CD4-positive, alpha-beta T cell (primary cell): ENCODE data around the gene SCN4A. TPM values are rescaled to one million over a fixed set of nuclear protein-coding genes. Genes with fewer than 3 reads are reported as not detected.

Source experiments
- ATAC-seq: fragments of 200-7000 bp; cut with Tn5 transposase; one replicate; pipeline ENCODE4 v1.10.0; 2022; ENCODE audit warnings: mild to moderate bottlenecking; ENCODE audit not compliant: poor library complexity
- CTCF ChIA-PET: fragments of 350-600 bp; sonication (Branson Sonifier 250); formaldehyde crosslinking; loops from one replicate; lab custom pipeline; 2021; ENCODE audit warnings: antibody characterized with exemption, inconsistent platforms; lab: Charles Lee
- POLR2A ChIA-PET: fragments of 350-600 bp; sonication (Branson Sonifier 250); formaldehyde crosslinking; loops from one replicate; lab custom pipeline; 2021; ENCODE audit warnings: antibody characterized with exemption, inconsistent platforms; lab: Charles Lee
- DNase-seq, 14 experiments: peaks; one replicate each; pipeline ENCODE4 v3.0.0-alpha.2; 2013 to 2020; ENCODE audit warnings: mixed read lengths in 2 of 14
- H3K27ac ChIP-seq, 2 donors: one replicate each; pipeline versions ENCODE4 v1.5.1 to v1.7.0; 2013; ENCODE audit warnings: low read length in 2 of 2, low read depth in 1 of 2, mild to moderate bottlenecking in 1 of 2
- H3K27me3 ChIP-seq, 2 experiments: 1 replicate in 1 of 2; 2 replicates in 1 of 2; pipeline versions ENCODE4 v1.6.1 to v1.7.0; 2013; ENCODE audit warnings: low read length in 2 of 2, control low read depth in 1 of 2, mild to moderate bottlenecking in 1 of 2, moderate library complexity in 1 of 2; ENCODE audit not compliant: insufficient read depth in 2 of 2, control insufficient read depth in 1 of 2
- H3K36me3 ChIP-seq: one replicate; pipeline ENCODE4 v1.6.1; 2013; ENCODE audit warnings: low read length, control low read depth; ENCODE audit not compliant: insufficient read depth
- H3K4me1 ChIP-seq: one replicate; pipeline ENCODE4 v1.6.1; 2013; ENCODE audit warnings: low read length, control low read depth; ENCODE audit not compliant: insufficient read depth
- H3K4me3 ChIP-seq: one replicate; pipeline ENCODE4 v1.5.1; 2013; ENCODE audit warnings: mild to moderate bottlenecking, low read length, moderate library complexity
- H3K9me3 ChIP-seq, 2 experiments: 1 replicate in 1 of 2; 2 replicates in 1 of 2; pipeline versions ENCODE4 v1.6.1 to v1.7.0; 2013; ENCODE audit warnings: low read length in 2 of 2, mild to moderate bottlenecking in 2 of 2, control low read depth in 1 of 2, moderate library complexity in 1 of 2; ENCODE audit not compliant: control insufficient read depth in 1 of 2, insufficient read depth in 1 of 2
- H3K27ac Mint-ChIP-seq: one replicate; pipeline ENCODE4 v1.8.0; 2020; ENCODE audit warnings: mixed read lengths
- H3K27me3 Mint-ChIP-seq: one replicate; pipeline ENCODE4 v1.8.0; 2021; ENCODE audit warnings: mixed read lengths
- H3K36me3 Mint-ChIP-seq: one replicate; pipeline ENCODE4 v1.8.0; 2021; ENCODE audit warnings: low read depth, mixed read lengths
- H3K4me1 Mint-ChIP-seq: one replicate; pipeline ENCODE4 v1.8.0; 2021; ENCODE audit warnings: low read depth, mixed read lengths
- H3K4me3 Mint-ChIP-seq: one replicate; pipeline ENCODE4 v1.8.0; 2020; ENCODE audit warnings: mild to moderate bottlenecking, mixed read lengths
- H3K9me3 Mint-ChIP-seq: one replicate; pipeline ENCODE4 v1.8.0; 2020; ENCODE audit warnings: mixed read lengths
- CTCF ChIP-seq: fragments of 200-600 bp; IDR thresholded peaks from one replicate; pipeline ENCODE4 v1.8.0; 2022; ENCODE audit warnings: antibody characterized with exemption, mild to moderate bottlenecking
- intact Hi-C, 2 experiments: fragments of 100-400 bp; cut with DNase I in 1 of 2; cut with micrococcal nuclease in 1 of 2; formaldehyde crosslinking; loops; one replicate each; pipeline versions ENCODE4 v1.15.1 to v1.9.0; 2023 to 2025; cut with DNase I, micrococcal nuclease
- total RNA-seq, 174 experiments: library from RNA in 2 of 174; stranded (reverse) in 2 of 174; gene quantifications; one replicate each; pipeline ENCODE4 v1.2.3 and lab custom pipeline; 2021 to 2026

The SCN4A gene
- total RNA-seq, 2 experiments from 2014 or later: 0.03 TPM; not detected in 1

- ATAC-seq: no peak
- peak overlapping the region in 1 of 2 donors; percentile 64 for H3K27ac ChIP-seq
- intact Hi-C loops: no loop called here
- H3K9me3 ChIP-seq: no peaks in the 10 kb centered on the region
- no peak for DNase-seq
- TF ChIP-seq CTCF: no peak
- Mint-ChIP-seq H3K27ac (peak overlapping the region; percentile 59), H3K9me3 (no peaks in the 10 kb centered on the region), H3K36me3 (peaks cover 75% of the 10 kb centered on the region), H3K4me3 (no peak overlapping the region), H3K4me1 (peaks cover 44% of the 10 kb centered on the region), H3K27me3 (no peaks in the 10 kb centered on the region)
- H3K27me3 ChIP-seq: no peaks in the 10 kb centered on the region
- ChIA-PET POLR2A (interaction anchor here (4.0 kb wide), 1 partner anchor 15 kb away, joined by 31 read pairs; the partner anchor contains the start of gene ICAM2), CTCF (interaction anchor here (1.2 to 1.9 kb wide), 2 partner anchors 12 to 25 kb away, joined by 3 to 5 read pairs; no protein-coding TSS in a partner anchor)
- peaks cover 75% of the 10 kb centered on the region for H3K36me3 ChIP-seq
- H3K4me1 ChIP-seq: peaks cover 52% of the 10 kb centered on the region
- no peak overlapping the region for H3K4me3 ChIP-seq
These were observed 31.6 kb upstream of the SCN4A start for GRCh38 chr17:64004218-64004770.

- Mint-ChIP-seq H3K4me1 (peaks cover 43% of the 10 kb centered on the region), H3K4me3 (no peak overlapping the region)
These were observed 30.9 kb upstream of the SCN4A start for GRCh38 chr17:64003526-64004121.

More at GRCh38 chr17:64003526-64004121, 30.9 kb upstream of the SCN4A start:
- Histone ChIP-seq H3K4me3 (no peak overlapping the region), H3K27ac (no peak overlapping the region), H3K4me1 (peaks cover 52% of the 10 kb centered on the region), H3K36me3 (peaks cover 70% of the 10 kb centered on the region), H3K9me3 (no peaks in the 10 kb centered on the region), H3K27me3 (no peaks in the 10 kb centered on the region)
- POLR2A ChIA-PET: interaction anchor here (4.0 kb wide), 1 partner anchor 16 kb away, joined by 31 read pairs; the partner anchor contains the start of gene ICAM2
- no peak for ATAC-seq
- no peak for DNase-seq
- no peaks in the 10 kb centered on the region for H3K9me3 Mint-ChIP-seq
- no peak for TF ChIP-seq CTCF
- no peaks in the 10 kb centered on the region for H3K27me3 Mint-ChIP-seq
- peak overlapping the region; percentile 59 for H3K27ac Mint-ChIP-seq
- CTCF ChIA-PET: no interaction called here
- peaks cover 69% of the 10 kb centered on the region for H3K36me3 Mint-ChIP-seq
- intact Hi-C loops: no loop called here
